Stimulated activated CD4-positive, alpha-beta T cell treated with anti-CD3 and anti-CD28 coated beads, Interleukin-15, amount 100 ng/mL, for 48 hours (primary cell): ENCODE data around the gene CNKSR3.

Experiments
- DNase-seq, 2 donors: peaks; one replicate each; pipeline ENCODE4 v3.0.0-alpha.2; 2020; ENCODE audit warnings: low read depth in 2 of 2

CNKSR3 gene

DNA sequence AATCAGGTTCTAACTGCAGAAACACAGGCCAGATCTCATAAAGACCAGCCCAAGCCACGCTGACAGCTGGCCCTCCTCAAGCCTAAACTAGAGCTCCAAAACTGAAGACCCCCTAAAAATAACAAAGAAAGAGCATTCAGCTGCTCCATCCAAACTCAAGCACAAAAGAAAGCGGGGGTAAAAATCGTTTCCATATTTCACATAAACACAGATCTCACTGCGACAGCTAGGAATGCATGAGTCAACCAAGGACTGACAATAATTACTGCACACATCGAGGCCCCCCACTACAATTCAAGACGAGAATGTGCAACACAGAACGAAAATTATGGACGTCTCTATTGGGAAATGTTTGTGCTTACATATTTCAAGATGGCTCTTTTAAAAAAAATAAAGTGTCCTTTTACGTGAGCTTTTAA, 31.1 kb downstream of the CNKSR3 start:
- no peak for DNase-seq

DNA sequence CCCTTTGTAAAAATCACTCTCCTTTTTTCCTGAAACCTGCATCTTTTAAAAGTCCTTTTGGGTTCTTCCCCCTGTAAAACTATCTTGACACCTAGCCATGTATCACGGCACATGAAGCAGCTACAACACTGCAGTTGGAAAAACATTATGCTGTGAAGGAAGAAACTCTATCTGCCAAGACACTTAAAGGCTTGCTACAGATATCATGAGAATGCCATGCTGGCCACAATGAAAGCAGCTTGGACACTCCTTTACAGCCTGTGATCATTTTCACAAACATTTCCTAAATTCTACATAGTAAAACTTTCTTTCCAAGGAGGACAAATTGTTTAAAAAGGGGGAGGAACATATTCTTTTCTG, 31.8 kb downstream of the CNKSR3 start:
- DNase-seq, result no peak

DNA sequence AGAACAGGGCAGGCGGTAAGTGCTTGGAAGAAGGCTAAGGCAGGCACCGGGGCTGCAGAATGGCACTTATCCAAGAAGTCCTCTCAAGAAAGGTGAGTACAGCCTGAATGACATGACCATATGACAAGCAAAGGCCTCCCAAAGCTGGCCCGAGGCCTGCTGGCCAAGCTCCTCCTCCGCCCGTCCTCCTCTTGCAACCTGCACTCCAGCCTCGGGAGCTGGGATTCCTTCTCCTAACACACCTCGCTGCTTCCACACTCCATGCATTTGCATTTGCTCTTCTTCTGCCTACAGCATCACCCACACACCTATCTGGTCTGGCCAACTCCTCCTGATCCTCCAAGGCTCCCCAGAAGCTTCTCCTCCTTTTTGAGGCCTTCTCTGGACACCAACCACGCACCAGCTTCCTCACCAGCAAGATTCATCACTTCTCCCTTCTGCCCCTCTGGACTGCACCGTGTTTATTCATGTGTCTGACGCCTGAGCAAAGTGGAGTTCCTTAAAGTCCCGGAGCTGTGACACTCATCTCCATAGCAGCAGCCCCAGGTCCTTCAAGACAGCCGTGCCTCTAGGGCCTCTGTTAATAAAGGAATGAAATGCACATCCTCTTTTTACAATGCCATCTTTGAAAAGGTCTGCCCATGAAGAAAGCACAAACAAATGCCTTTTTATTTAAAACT, 32.3 kb downstream of the CNKSR3 start:
- no peak for DNase-seq

DNA sequence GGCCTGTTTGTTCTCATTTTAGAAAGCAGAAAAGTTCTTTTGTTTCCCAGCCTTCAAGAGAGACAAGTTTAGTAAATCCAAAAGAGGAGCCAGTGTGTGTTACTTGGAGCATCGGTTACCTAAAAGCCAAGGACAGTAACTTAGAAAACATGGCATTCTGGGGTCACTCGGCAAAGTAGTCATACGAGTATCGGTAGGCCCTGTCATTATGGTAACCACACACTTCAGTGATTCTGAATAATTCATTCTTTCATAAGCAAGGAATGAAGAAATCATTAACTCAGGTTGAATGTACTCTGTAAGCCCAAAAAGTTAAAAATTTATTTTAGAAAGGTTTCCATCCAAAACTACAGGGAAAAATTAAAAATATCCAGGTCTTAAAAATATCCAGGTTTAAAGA, 34.0 kb downstream of the CNKSR3 start:
- no peak for DNase-seq

DNA sequence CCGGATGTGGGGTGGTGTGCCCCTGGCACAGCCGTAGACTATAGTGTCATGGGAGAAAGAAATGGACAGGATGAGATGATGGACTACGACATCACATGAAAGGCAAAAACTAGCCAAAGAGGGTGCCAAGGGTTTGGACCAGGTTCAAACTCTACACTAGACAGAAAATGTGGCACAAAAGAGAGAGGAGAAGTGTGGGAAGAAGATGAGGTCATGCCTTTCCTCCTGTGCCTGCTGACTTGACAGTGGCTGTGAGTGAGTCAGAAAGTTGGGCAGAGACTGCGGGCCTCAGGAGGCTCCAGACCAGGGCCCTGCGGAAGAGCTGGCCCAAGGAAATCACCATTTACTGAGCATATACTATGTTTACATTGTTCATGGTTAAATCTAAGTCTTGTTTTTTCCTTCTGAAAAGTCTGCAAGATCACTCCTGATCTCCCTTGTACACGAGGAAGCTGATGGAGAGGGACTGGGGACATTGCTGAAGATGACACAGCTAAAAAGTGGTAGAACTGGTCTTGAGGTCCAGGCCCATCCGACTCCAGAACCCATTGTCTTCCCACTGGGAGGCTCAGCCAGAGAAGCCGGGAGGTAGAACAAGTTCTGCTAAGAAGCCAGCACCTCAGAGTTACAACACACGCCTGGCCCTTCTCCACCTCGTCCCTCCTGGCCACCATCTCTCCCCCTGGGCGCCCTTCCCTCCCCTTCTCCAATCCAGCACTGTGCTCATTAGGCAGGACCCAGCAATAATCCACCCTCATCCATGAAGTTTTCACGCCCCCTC, 35.6 kb downstream of the CNKSR3 start:
- no peak for DNase-seq

DNA sequence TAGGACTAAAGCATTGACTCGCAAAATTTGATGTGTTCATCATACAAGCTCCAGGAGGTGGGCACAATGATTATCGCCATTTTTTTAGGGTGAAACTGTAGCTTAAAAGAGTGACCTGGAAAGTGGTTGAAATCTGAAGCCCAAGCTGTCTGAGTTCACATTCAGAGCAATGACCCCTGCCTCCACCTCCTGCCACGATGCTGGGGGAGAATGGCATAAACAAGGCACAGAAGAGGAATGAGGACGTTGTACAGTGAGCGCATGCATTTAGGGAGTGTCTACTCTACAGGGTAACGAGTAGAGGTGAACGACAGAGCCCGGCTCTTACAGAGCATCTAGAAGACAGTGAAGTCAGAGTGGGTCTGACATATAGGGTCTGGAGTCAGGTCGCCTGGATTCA, 37.2 kb downstream of the CNKSR3 start:
- DNase-seq, result no peak

DNA sequence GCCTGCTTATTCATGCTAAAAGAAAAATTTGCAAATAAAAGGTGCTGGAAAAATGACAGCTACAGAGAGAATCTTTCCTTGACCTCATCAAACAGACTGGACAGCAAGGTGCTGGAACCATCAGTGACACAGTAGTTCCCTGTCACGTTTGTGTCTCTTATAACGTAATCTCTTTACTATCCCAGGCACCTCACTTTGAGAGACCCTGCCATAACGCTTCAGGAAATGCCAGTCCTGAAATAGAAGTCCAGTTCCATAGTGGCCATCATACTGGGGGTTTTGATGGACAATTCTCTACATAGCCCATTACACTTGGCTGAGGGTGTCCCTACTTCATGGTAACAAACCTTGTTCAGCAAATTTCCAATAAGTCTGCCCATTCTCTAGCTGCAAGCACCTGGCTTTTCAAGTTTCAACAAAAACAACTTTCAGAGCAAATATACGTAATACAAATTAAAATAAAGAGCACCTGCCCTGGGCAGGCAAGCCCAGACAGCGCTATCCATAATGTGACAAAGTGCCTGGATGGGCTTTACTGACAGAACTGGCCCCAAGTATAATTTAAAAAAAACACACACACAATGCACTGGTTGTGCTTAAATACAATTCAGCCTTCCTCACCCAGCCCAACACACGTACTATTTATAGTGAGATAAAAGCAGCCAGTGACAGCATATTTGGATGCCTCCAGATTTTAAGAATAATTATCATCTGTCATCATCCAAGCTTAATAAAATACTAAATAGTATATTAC, 38.7 kb downstream of the CNKSR3 start:
- no peak for DNase-seq

DNA sequence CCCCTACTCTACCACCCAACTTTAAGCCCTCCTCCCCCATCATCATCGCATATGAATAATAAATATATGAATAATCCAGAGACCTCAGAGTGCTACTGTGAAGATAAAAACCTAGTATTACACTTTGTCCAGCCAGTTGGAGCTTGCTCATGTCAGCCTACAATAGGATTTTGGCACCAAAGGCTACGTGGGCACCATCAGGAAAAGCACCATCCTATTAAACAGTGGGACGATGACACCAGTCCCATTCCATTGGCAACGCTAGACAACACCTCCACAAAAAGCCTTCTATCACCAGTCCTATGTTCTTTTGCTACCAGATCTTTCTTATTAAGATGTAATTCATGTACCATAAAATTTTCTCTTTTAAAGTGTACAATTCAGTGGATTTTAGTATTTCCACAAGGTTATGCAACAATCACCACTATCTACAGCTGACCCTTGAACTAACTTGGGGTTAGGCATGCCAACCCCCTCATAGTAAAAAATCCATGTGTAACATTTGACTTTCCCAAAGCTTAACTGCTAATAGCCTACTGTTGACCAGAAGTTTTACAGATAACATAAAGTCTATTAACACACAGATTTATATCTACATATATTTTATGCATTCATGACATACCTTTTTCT, 41.1 kb downstream of the CNKSR3 start:
- DNase-seq, result no peak

DNA sequence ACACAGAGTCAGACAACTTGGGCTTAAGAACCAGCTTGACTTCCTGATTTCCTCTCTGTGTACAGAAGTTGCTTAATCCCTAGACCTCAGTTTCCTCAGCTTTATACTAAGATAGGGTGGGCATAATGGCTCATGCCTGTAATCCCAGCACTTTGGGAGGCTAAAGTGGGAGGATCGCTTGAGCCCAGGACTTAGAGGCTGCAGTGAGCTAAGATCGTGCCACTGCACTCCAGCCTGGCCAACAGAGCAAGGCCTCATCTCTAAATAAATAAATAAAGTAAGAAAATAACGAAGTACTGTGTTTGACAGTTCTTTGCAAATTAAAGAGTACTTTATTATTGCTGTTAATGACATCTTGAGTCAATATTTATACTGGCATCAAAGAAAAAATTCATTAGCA, 41.7 kb downstream of the CNKSR3 start:
- no peak for DNase-seq

DNA sequence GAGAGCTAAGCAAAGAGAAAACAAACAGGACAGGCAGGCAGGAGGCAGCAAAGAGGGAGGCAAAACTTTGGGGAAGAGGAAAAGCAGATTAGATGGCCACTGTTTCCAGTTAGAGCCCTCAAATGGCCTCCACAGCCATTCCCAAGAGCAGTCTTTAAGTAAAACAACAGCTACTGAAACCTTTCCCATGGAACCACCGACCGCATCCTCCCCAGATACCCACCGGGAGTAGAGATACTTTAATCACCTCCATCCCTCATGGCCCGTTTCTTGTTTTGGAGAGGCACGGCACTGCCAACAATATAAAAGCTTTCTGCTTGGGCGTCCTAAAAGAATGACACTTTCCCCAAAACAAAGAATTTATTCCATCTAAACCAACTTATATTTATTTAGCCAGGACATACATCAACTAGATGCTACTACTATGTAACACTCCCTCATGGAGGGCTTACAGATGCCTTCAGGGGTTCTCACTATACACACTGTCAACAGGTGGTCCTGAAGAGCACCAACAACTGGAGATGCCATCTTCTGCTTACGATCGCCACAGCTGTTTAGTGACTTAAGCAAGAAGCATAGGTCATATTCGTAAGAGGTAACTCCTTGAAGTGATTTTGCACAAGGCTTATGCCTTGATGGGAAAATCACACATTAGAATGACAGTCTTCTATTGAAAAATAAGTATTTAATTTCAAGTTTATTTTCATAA, 43.4 kb downstream of the CNKSR3 start:
- DNase-seq, result no peak

DNA sequence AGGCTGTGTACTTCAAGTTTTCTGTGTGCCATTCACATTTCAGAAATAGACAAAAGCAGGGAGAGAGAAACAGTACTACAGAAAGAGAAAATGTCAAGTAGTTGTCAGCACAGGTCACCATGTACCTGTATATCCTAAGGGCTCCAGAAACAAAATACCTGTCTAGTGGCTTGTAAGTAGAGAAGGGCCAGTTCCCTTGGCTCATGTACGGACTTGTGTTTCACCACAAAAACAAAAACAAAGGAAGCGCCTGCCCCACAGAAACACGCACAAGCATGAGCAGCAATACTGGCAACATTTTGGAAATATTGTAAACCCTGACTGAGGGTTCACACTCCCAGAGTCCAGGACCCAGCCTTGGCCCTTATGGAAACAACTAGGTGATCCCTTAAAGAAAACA, 44.3 kb downstream of the CNKSR3 start:
- DNase-seq, result no peak

DNA sequence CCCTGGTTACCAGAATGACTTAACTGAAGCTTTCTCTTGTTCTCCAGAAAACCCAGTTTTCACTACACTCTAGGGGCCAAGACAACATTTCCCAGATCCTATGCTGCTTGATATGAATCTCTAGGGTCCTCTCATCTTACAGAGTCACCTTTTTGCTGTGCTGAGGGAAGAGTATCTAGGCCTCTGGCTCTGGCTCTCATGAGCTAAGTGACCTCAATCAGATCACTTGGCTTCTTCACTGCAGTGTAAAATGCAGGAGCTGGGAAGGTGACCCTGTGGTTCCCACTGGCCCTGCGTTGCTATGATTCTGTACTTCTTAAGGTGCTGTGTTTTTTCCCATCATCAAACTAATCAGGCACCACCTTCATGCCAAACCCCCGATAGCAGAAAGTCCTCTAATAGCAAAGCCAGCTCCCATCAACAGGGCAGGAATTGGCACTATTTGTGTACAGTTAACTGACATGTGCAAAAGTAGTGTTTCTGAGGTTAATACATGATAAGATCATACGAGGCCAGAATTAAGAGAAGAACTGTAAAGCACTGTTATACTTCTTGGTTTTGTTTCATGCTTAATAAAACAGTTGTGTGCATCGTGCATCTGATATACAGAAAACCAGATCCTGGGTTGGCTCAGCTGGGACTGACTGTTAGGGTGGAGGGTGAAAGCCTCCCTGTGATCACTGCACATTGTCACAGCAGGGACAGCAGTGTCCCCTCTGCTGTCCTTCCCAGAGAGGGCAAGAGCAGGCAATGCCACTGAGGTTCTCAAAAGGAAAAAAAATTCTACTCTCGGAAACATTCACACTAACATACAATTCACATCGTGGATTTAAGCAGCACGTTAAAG, 46.7 kb downstream of the CNKSR3 start:
- DNase-seq, result no peak

DNA sequence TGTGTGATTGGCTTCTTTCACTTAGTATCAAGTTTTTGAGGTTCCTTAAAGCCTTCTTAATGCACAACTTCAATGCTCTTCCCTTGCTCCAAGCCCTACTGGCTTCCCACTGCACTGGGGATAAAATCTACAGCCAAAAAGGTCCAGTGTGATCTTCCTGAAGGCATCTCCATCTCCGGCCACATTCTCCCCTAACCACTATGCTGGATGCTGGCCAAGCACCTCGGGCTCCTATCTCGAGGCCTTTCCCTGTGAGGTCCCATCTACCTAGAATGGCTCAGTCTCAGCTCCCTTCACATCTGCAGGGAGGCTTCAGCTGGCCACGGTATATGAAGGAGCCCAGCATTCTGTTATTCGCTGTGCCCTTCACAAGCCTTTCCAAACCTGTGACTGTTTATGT, 48.1 kb downstream of the CNKSR3 start:
- no peak for DNase-seq

DNA sequence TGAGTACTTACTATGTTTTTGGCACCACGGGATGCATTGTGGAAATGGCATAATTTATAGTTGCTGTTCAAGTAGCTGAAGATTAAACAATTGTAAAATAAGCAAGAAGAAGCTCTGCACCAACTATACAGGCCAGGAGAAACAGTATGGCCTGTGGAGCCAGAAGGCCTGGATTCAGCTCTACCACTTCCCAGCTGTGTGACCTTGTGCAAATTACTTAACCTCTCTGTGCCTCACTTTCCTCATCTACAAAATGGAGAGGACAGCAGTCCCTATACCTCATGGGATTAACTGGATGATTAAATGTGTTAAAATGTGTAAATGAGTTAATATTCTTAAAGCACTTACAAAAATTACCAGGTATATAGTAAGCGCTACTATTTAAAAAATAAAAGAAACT, 49.1 kb downstream of the CNKSR3 start:
- no peak for DNase-seq

DNA sequence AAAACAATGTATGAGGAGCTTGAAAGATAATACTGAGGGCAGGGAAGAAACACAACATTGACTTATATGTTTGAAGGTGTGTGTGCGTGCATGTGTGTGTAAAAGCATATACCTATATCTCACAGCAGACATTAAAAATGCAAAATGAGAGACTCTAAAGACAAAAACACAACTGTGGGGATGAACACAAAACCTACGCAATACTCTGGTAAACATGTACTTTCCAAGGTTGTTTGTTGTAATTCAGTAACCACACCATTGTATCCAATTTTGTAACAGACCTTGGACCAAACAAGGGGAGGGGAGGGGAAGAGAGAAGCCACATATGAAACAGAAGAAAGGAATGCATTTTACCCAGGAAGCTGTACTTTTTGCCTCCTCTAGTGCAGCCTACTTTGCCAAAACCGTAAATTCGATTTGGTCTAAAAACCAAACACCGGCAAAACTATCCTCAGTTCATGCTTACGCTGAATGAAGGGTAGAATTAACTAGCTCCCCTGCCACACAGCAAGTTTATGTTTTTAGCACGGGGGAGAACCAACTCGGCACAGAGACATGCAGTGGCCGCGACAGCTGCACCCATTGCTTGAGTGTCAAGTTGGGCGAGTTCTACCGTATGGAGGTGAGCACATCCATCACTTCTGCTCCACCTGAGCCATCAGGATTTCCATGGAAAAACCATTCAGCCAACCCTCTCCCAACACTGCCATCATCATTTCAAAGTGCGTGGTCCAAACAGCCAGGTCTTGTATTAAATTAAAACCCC, 50.0 kb downstream of the CNKSR3 start:
- no peak for DNase-seq

DNA sequence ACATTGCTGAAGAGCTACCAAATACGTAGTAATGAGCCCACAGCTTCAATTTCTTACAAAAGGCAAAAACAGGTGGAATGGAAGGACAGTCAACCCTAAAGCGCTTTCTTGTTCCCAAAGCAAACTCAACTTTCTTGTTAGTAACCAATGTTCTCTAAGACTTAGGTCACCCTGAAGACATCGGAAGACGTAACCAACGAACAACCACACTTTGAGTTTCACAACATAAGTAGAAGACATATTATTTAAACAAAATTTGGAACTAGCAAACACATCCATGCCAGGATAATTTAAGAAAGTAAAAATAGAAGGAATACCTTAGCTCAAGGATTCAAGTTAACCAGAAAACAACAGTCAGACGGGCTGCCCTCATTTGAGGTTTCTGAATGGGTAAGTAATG, 51.0 kb downstream of the CNKSR3 start:
- DNase-seq, result no peak

DNA sequence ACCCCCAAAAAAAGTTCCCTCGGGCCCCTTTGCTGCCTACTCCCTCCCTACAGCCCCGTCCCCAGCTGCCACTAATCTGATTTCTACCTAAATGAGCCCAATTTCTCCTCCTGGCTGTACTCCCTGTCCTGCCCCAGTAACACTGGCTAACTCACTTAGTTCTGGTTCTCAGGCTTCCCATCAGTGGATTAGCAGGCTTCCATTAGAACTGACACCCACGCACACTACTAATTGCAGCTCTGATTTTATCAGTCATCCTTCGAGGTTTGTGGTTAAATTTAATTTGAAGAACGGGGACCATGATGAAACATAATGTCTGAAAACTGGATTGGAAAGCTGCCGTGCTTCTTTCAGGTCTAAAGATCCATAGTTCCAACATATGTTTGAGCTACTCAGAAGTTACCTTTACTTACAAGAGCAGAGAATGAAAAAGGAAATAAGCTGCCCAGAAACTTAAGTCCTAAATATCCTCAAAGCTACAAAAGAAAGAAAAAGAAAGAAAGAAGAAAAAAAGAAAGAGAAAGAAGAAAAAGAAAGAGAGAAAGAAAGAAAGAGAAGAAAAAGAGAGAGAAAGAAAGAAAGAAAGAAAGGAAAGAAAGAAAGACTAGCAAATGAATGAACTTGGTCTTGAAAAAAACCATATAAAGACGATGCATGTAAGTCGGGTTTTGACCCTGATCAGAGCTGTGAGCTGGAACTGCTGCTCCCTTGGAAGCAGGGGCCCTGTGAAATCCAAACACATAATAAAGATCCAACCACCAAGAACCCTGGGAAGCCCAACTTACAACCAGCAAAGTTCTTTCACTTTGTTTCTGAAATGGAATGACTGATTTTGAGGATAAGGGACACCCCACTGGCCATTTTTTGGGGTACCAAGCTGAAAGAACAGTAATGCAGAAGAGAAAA, 51.7 kb downstream of the CNKSR3 start:
- DNase-seq, result no peak

DNA sequence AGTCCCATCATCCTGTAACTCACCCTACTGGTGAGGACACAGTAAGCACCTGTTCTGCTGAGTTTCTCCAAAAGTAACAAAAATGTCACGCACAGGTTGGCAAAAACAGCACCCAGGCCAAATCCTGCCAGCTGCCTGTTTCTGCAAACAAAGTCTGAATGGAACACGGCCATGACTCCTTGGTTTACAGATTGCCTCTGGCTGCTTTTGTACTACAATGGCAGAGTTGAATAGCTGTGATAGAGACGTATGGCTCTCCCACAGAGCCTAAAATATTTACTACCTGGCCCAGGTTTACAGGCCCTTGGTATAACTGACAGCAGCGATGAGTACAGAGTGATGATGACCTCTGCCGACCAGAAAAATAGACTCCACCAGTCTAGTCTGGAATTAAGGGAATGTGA, 52.6 kb downstream of the CNKSR3 start:
- no peak for DNase-seq
